H9 (cell line): ENCODE measurements around the gene CEP89. TPM values are rescaled to one million over a fixed set of nuclear protein-coding genes. Genes with fewer than 3 reads are reported as not detected.

Experiments used
- DNase-seq: peaks from one replicate; pipeline ENCODE4 v3.0.0-alpha.2; 2017
- H2AFZ ChIP-seq: one replicate; pipeline ENCODE4 v1.6.1; 2013; ENCODE audit warnings: mild to moderate bottlenecking, low read length, control low read depth, moderate library complexity
- H2AK5ac ChIP-seq: 2 replicates; pipeline ENCODE4 v1.6.1; 2013; ENCODE audit warnings: low read length, control low read depth, mixed read lengths; ENCODE audit not compliant: insufficient read length
- H2BK120ac ChIP-seq: one replicate; pipeline ENCODE4 v1.6.1; 2013; ENCODE audit warnings: low read depth, mild to moderate bottlenecking, low read length, control low read depth, inconsistent platforms; ENCODE audit not compliant: poor library complexity, severe bottlenecking
- H2BK12ac ChIP-seq: 2 replicates; pipeline ENCODE4 v1.6.1; 2013; ENCODE audit warnings: low read length, control low read depth, mixed read lengths, low read depth; ENCODE audit not compliant: insufficient read length
- H2BK15ac ChIP-seq: 2 replicates; pipeline ENCODE4 v1.6.1; 2013; ENCODE audit warnings: low read depth, low read length, control low read depth
- H2BK20ac ChIP-seq: one replicate; pipeline ENCODE4 v1.6.1; 2013; ENCODE audit warnings: low read depth, mild to moderate bottlenecking, low read length, control low read depth, inconsistent platforms; ENCODE audit not compliant: poor library complexity, severe bottlenecking
- H2BK5ac ChIP-seq: 2 replicates; pipeline ENCODE4 v1.6.1; 2013; ENCODE audit warnings: low read length, control low read depth, mixed read lengths; ENCODE audit not compliant: insufficient read length
- H3K14ac ChIP-seq: 2 replicates; pipeline ENCODE4 v1.6.1; 2013; ENCODE audit warnings: low read length, control low read depth; ENCODE audit not compliant: insufficient read depth
- H3K18ac ChIP-seq: 2 replicates; pipeline ENCODE4 v1.6.1; 2013; ENCODE audit warnings: low read depth, mild to moderate bottlenecking, mixed read lengths, low read length, control low read depth; ENCODE audit not compliant: insufficient read length
- H3K23ac ChIP-seq: 2 replicates; pipeline ENCODE4 v1.6.1; 2013; ENCODE audit warnings: low read length, control low read depth, mixed read lengths, low read depth; ENCODE audit not compliant: insufficient read length
- H3K23me2 ChIP-seq: 2 replicates; pipeline ENCODE4 v1.6.1; 2013; ENCODE audit warnings: low read depth, mild to moderate bottlenecking, mixed read lengths, low read length, control low read depth; ENCODE audit not compliant: insufficient read length, poor library complexity, severe bottlenecking
- H3K27ac ChIP-seq: 2 replicates; pipeline ENCODE4 v1.5.1; 2013; ENCODE audit warnings: low read length, control low read depth, mixed read lengths, low read depth; ENCODE audit not compliant: insufficient read length
- H3K27me3 ChIP-seq: 2 replicates; pipeline ENCODE4 v1.6.1; 2013; ENCODE audit warnings: low read length, control low read depth, inconsistent platforms; ENCODE audit not compliant: insufficient read depth
- H3K4ac ChIP-seq: 2 replicates; pipeline ENCODE4 v1.6.1; 2013; ENCODE audit warnings: low read depth, mild to moderate bottlenecking, control low read depth, inconsistent platforms, low read length, moderate library complexity
- H3K4me1 ChIP-seq: 2 replicates; pipeline ENCODE4 v1.6.1; 2013; ENCODE audit warnings: low read length, control low read depth, inconsistent platforms; ENCODE audit not compliant: insufficient read depth
- H3K4me2 ChIP-seq: 2 replicates; pipeline ENCODE4 v1.6.1; 2013; ENCODE audit warnings: low read length, control low read depth, mixed read lengths; ENCODE audit not compliant: insufficient read length, insufficient read depth
- H3K56ac ChIP-seq: 2 replicates; pipeline ENCODE4 v1.6.1; 2013; ENCODE audit warnings: low read depth, mild to moderate bottlenecking, mixed read lengths, low read length, control low read depth; ENCODE audit not compliant: insufficient read length
- H3K79me1 ChIP-seq: 2 replicates; pipeline ENCODE4 v1.6.1; 2013; ENCODE audit warnings: low read depth, mild to moderate bottlenecking, moderate library complexity, low read length, control low read depth, inconsistent platforms; ENCODE audit not compliant: insufficient read depth, poor library complexity, severe bottlenecking
- H3K79me2 ChIP-seq: 2 replicates; pipeline ENCODE4 v1.6.1; 2013; ENCODE audit warnings: low read length, control low read depth, inconsistent platforms; ENCODE audit not compliant: insufficient read depth
- H3K9ac ChIP-seq: 2 replicates; pipeline ENCODE4 v1.6.1; 2013; ENCODE audit warnings: low read length, control low read depth, mixed read lengths; ENCODE audit not compliant: insufficient read length; ENCODE audit errors: extremely low read depth
- H3K9me3 ChIP-seq: one replicate; pipeline ENCODE4 v1.6.1; 2013; ENCODE audit warnings: low read depth, low read length, inconsistent platforms; ENCODE audit not compliant: control insufficient read depth
- H3T11ph ChIP-seq: one replicate; pipeline ENCODE4 v1.6.1; 2013; ENCODE audit warnings: mild to moderate bottlenecking, low read length, control low read depth, inconsistent platforms
- H4K20me1 ChIP-seq: one replicate; pipeline ENCODE4 v1.6.1; 2013; ENCODE audit not compliant: control insufficient read depth, insufficient read length, insufficient read depth
- H4K5ac ChIP-seq: 2 replicates; pipeline ENCODE4 v1.6.1; 2013; ENCODE audit warnings: low read depth, mild to moderate bottlenecking, mixed read lengths, low read length, control low read depth; ENCODE audit not compliant: insufficient read length
- H4K8ac ChIP-seq: replicated peaks from 2 replicates; pipeline ENCODE4 v1.6.1; 2013; ENCODE audit warnings: low read length, control low read depth, mixed read lengths, low read depth; ENCODE audit not compliant: insufficient read length
- H4K91ac ChIP-seq: 2 replicates; pipeline ENCODE4 v1.6.1; 2013; ENCODE audit warnings: low read depth, mild to moderate bottlenecking, moderate library complexity, mixed read lengths, low read length, control low read depth; ENCODE audit not compliant: insufficient read length
- H3K27ac Mint-ChIP-seq, 3 experiments: 2 replicates in 2 of 3; 3 replicates in 1 of 3; pipeline ENCODE4 v1.8.0; 2020 to 2021; ENCODE audit warnings: mixed read lengths in 3 of 3, mild to moderate bottlenecking in 1 of 3, moderate library complexity in 1 of 3
- H3K27me3 Mint-ChIP-seq: 2 replicates; pipeline ENCODE4 v1.8.0; 2021; ENCODE audit warnings: low read depth, mild to moderate bottlenecking, moderate library complexity, mixed read lengths
- H3K36me3 Mint-ChIP-seq, 3 experiments: 2 replicates in 2 of 3; 3 replicates in 1 of 3; pipeline ENCODE4 v1.8.0; 2020 to 2021; ENCODE audit warnings: low read depth in 3 of 3, mixed read lengths in 3 of 3; ENCODE audit not compliant: insufficient read depth in 1 of 3
- H3K4me1 Mint-ChIP-seq, 2 experiments: 2 replicates each; pipeline ENCODE4 v1.8.0; 2020; ENCODE audit warnings: mixed read lengths in 2 of 2
- H3K4me3 Mint-ChIP-seq, 2 experiments: 2 replicates in 1 of 2; 3 replicates in 1 of 2; pipeline ENCODE4 v1.8.0; 2020 to 2021; ENCODE audit warnings: mild to moderate bottlenecking in 2 of 2, mixed read lengths in 2 of 2, moderate library complexity in 1 of 2
- H3K9me3 Mint-ChIP-seq, 2 experiments: 2 replicates in 1 of 2; 3 replicates in 1 of 2; pipeline ENCODE4 v1.8.0; 2020; ENCODE audit warnings: mild to moderate bottlenecking in 2 of 2, mixed read lengths in 2 of 2, moderate library complexity in 1 of 2
- WGBS: extraction: QIAGEN DNeasy Blood & Tissue Kit; methylation state at CpG from one replicate; pipeline ENCODE4 v1.1.7; 2013; ENCODE audit warnings: missing lambda C conversion rate, low lambda C conversion rate, mixed read lengths; ENCODE audit not compliant: insufficient read length; ENCODE audit errors: extremely low coverage; 5-methylcytosine and 5-hydroxymethylcytosine counted together
- total RNA-seq: library from RNA; stranded (reverse); gene quantifications from 2 replicates; pipeline ENCODE4 v1.2.1, GENCODE V29; 2021
- TF ChIP-seq, protein P1 (sequence below): fragments of 200-600 bp; sonication (generic); conservative IDR thresholded peaks from 3 replicates; pipeline ENCODE4 v1.8.0; 2021; ENCODE audit warnings: antibody characterized with exemption, mild to moderate bottlenecking

CEP89 gene
- total RNA-seq, 1 experiment from 2014 or later, result 22.1 TPM

DNA sequence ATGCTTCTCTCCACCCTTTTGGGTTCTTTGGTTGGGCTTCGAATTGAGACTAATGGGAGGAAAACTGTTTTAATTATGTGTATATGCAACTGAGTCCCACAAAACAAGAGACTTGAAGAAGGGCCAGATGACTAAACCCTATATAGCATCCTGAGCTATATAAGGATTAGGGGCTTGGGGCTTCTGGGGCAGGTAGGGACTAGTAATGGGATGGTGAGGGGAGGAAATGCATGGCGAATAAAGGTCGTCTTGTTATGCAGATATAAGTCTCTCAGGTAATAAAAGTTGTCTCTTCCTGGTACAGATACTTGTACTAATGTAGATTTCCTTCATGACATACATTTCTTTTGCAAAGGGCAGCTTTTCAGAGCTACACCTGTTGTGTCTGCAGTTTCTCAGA, 99.4 kb downstream of the CEP89 start:
- Histone ChIP-seq H3K4me2 (no peak overlapping the region), H3K27ac (no peak overlapping the region), H2BK15ac (no peak overlapping the region), H3K79me1 (no peaks in the 10 kb centered on the region), H3K14ac (no peak overlapping the region), H2BK12ac (no peak overlapping the region), H3K9me3 (no peaks in the 10 kb centered on the region), H4K20me1 (no peaks in the 10 kb centered on the region), H3K23me2 (no peaks in the 10 kb centered on the region), H2BK120ac (no peak overlapping the region), H4K8ac (no peak overlapping the region), H4K91ac (no peak overlapping the region), H3K18ac (no peak overlapping the region), H4K5ac (no peak overlapping the region), H3K4ac (no peak overlapping the region), H2BK20ac (no peak overlapping the region), H3K79me2 (no peaks in the 10 kb centered on the region), H3K4me1 (no peaks in the 10 kb centered on the region), H3K56ac (no peak overlapping the region), H3K23ac (no peak overlapping the region), H3K9ac (no peak overlapping the region), H3T11ph (no peak overlapping the region), H2AK5ac (no peak overlapping the region), H2AFZ (no peak overlapping the region), H2BK5ac (no peak overlapping the region), H3K27me3 (no peaks in the 10 kb centered on the region)
- Mint-ChIP-seq H3K4me1 (peaks cover 30% of the 10 kb centered on the region in 2 experiments), H3K36me3 (no peaks in the 10 kb centered on the region), H3K4me3 (no peak overlapping the region), H3K9me3 (no peaks in the 10 kb centered on the region; a peak in 1 of 5 replicates), H3K27me3 (no peaks in the 10 kb centered on the region), H3K27ac (0 out of 7 replicates have a peak overlapping the region, but pooled peaks of 1 of the 3 experiments have one; percentile 18)
- DNase-seq, result no peak
- WGBS, result no CpG with 5 or more reads among the region's 3 CpGs
- TF ChIP-seq, protein P1, sequence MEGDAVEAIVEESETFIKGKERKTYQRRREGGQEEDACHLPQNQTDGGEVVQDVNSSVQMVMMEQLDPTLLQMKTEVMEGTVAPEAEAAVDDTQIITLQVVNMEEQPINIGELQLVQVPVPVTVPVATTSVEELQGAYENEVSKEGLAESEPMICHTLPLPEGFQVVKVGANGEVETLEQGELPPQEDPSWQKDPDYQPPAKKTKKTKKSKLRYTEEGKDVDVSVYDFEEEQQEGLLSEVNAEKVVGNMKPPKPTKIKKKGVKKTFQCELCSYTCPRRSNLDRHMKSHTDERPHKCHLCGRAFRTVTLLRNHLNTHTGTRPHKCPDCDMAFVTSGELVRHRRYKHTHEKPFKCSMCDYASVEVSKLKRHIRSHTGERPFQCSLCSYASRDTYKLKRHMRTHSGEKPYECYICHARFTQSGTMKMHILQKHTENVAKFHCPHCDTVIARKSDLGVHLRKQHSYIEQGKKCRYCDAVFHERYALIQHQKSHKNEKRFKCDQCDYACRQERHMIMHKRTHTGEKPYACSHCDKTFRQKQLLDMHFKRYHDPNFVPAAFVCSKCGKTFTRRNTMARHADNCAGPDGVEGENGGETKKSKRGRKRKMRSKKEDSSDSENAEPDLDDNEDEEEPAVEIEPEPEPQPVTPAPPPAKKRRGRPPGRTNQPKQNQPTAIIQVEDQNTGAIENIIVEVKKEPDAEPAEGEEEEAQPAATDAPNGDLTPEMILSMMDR, result no peak
